WTC11 (cell line): ENCODE measurements around the gene HSBP1L1.

Source experiments
- ELF4 ChIP-seq: sonication (generic); formaldehyde crosslinking; IDR thresholded peaks from 2 replicates; pipeline ENCODE4 v1.8.1; 2022; ENCODE audit warnings: low read depth, mild to moderate bottlenecking, moderate library complexity, missing genetic modification reagents
- ERG ChIP-seq: fragments of 250-450 bp; sonication (Bioruptor Pico); IDR thresholded peaks from 2 replicates; pipeline ENCODE4 v1.8.0; 2021; ENCODE audit warnings: mild to moderate bottlenecking
- FOXK1 ChIP-seq: sonication (generic); formaldehyde crosslinking; IDR thresholded peaks from 2 replicates; pipeline ENCODE4 v1.8.0; 2022; ENCODE audit warnings: mild to moderate bottlenecking, moderate library complexity, missing genetic modification reagents
- JUN ChIP-seq: sonication (generic); formaldehyde crosslinking; IDR thresholded peaks from 2 replicates; pipeline ENCODE4 v1.8.0; 2023; ENCODE audit warnings: mild to moderate bottlenecking, missing genetic modification reagents
- PREB ChIP-seq: sonication (generic); formaldehyde crosslinking; IDR thresholded peaks from 2 replicates; pipeline ENCODE4 v1.8.1; 2022; ENCODE audit warnings: mild to moderate bottlenecking, missing genetic modification reagents, moderate library complexity, borderline replicate concordance
- TP53 ChIP-seq: sonication (generic); formaldehyde crosslinking; IDR thresholded peaks from 2 replicates; pipeline ENCODE4 v1.8.1; 2023; ENCODE audit warnings: mild to moderate bottlenecking, missing genetic modification reagents
- TF ChIP-seq, protein P1 (sequence below): fragments of 200-600 bp; IDR thresholded peaks from 2 replicates; pipeline ENCODE4 v1.8.0; 2022; ENCODE audit warnings: antibody characterized with exemption
- TF ChIP-seq, protein P2 (sequence below): sonication (generic); formaldehyde crosslinking; IDR thresholded peaks from 2 replicates; pipeline ENCODE4 v1.8.0; 2022; ENCODE audit warnings: mild to moderate bottlenecking, missing genetic modification reagents
- TF ChIP-seq, protein P3 (sequence below): sonication (generic); formaldehyde crosslinking; IDR thresholded peaks from 2 replicates; pipeline ENCODE4 v1.8.1; 2023; ENCODE audit warnings: mild to moderate bottlenecking, missing genetic modification reagents, moderate library complexity
- TF ChIP-seq, protein P4 (sequence below): sonication (generic); formaldehyde crosslinking; conservative IDR thresholded peaks from 2 replicates; pipeline ENCODE4 v1.8.1; 2022; ENCODE audit warnings: mild to moderate bottlenecking, missing genetic modification reagents

DNA sequence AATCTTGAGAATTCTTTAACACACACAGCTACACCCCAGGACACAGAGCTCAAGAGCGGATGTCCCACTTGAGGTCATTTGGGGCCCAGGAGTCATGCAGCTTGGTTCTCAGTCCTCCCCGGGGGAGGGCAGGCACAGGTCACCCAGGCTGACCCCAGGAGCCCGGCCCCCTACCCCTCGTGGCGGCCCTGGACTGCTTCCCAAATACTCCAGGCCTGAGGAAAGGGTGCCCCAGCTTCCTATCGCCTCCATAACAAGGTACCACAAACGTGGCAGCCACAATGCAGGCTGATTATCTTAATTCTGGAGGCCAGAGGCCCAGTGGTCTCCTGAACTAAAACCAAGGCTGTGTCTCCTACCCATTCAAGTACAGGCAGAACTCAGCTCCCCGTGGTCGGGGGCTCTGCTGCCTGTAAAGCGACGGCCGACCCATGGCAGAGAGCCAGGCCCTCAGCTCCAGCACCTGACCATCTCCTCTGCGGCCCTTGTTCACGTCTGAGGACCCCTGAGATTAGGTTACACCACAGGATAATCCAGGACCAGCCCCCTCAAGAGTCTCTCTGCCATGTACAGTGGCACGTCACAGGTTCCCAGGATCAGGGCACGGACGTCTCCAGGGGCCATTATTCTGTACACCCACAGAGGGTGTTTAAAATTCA, 23.5 kb upstream of the HSBP1L1 start:
- TF ChIP-seq, protein P1, sequence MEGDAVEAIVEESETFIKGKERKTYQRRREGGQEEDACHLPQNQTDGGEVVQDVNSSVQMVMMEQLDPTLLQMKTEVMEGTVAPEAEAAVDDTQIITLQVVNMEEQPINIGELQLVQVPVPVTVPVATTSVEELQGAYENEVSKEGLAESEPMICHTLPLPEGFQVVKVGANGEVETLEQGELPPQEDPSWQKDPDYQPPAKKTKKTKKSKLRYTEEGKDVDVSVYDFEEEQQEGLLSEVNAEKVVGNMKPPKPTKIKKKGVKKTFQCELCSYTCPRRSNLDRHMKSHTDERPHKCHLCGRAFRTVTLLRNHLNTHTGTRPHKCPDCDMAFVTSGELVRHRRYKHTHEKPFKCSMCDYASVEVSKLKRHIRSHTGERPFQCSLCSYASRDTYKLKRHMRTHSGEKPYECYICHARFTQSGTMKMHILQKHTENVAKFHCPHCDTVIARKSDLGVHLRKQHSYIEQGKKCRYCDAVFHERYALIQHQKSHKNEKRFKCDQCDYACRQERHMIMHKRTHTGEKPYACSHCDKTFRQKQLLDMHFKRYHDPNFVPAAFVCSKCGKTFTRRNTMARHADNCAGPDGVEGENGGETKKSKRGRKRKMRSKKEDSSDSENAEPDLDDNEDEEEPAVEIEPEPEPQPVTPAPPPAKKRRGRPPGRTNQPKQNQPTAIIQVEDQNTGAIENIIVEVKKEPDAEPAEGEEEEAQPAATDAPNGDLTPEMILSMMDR = no peak
- TF ChIP-seq, protein P2, sequence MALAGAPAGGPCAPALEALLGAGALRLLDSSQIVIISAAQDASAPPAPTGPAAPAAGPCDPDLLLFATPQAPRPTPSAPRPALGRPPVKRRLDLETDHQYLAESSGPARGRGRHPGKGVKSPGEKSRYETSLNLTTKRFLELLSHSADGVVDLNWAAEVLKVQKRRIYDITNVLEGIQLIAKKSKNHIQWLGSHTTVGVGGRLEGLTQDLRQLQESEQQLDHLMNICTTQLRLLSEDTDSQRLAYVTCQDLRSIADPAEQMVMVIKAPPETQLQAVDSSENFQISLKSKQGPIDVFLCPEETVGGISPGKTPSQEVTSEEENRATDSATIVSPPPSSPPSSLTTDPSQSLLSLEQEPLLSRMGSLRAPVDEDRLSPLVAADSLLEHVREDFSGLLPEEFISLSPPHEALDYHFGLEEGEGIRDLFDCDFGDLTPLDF = no peak
- TF ChIP-seq JUN (CRISPR knock-in tag) (no peak), TP53 (CRISPR knock-in tag) (no peak), ELF4 (CRISPR knock-in tag) (no peak), PREB (CRISPR knock-in tag) (no peak), ERG (CRISPR knock-in tag) (no peak), FOXK1 (CRISPR knock-in tag) (no peak)
- TF ChIP-seq, protein P3, sequence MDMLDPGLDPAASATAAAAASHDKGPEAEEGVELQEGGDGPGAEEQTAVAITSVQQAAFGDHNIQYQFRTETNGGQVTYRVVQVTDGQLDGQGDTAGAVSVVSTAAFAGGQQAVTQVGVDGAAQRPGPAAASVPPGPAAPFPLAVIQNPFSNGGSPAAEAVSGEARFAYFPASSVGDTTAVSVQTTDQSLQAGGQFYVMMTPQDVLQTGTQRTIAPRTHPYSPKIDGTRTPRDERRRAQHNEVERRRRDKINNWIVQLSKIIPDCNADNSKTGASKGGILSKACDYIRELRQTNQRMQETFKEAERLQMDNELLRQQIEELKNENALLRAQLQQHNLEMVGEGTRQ (CRISPR knock-in tag) = no peak
- TF ChIP-seq, protein P4, sequence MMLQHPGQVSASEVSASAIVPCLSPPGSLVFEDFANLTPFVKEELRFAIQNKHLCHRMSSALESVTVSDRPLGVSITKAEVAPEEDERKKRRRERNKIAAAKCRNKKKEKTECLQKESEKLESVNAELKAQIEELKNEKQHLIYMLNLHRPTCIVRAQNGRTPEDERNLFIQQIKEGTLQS (CRISPR knock-in tag) = no peak
